ENCODE results near the gene FGFR2. TPM values are rescaled to one million over a fixed set of nuclear protein-coding genes. Genes with fewer than 3 reads are reported as not detected.

The FGFR2 gene
- total and polyA plus RNA-seq, 2 experiments from 2014 or later: 41.3 to 90.4 TPM

DNA sequence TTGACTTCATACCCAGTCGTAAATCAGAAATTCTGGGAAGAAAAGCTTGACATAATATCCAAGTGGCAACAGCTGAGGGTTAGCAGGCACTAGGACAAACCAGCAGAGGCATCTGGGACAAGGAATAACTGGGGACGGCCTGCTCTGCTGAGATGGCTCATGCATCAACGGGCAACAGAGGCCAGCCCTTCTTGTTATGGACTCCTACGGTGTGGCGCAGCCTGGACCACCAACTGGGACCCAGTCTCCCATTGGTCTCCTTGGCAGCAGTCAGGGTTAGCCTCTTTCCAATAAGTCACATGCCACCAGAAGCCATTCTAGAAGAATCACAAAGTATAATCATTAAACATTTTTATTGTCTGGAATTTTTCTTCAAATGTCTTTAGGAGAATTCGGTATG, 15.0 kb downstream of the FGFR2 start:
- TF ChIP-seq, protein P1, sequence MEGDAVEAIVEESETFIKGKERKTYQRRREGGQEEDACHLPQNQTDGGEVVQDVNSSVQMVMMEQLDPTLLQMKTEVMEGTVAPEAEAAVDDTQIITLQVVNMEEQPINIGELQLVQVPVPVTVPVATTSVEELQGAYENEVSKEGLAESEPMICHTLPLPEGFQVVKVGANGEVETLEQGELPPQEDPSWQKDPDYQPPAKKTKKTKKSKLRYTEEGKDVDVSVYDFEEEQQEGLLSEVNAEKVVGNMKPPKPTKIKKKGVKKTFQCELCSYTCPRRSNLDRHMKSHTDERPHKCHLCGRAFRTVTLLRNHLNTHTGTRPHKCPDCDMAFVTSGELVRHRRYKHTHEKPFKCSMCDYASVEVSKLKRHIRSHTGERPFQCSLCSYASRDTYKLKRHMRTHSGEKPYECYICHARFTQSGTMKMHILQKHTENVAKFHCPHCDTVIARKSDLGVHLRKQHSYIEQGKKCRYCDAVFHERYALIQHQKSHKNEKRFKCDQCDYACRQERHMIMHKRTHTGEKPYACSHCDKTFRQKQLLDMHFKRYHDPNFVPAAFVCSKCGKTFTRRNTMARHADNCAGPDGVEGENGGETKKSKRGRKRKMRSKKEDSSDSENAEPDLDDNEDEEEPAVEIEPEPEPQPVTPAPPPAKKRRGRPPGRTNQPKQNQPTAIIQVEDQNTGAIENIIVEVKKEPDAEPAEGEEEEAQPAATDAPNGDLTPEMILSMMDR (IDR thresholded peaks at IDR 0.05; ENCODE audit: poor library complexity): no peak
- TF ChIP-seq EZH2phosphoT487 (IDR thresholded peaks at IDR 0.05; ENCODE audit: low read depth, severe bottlenecking, unreplicated experiment) (no peak), EZH2 (IDR thresholded peaks at IDR 0.05; ENCODE audit: borderline replicate concordance) (no peak)
- Histone ChIP-seq H3K4me1 (ENCODE audit: insufficient read depth) (peaks cover 31% of the 10 kb centered on the region), H3K9me2 (replicated peaks; ENCODE audit: insufficient read depth) (no peaks in the 10 kb centered on the region), H3K4me2 (no peak overlapping the region), H4K20me1 (ENCODE audit: insufficient read depth, poor library complexity, severe bottlenecking) (peaks cover 77% of the 10 kb centered on the region), H3K27me3 (no peaks in the 10 kb centered on the region), H3K36me3 (replicated peaks; ENCODE audit: insufficient read depth, low read depth) (no peaks in the 10 kb centered on the region), H3K9me3 (ENCODE audit: low read depth) (no peaks in the 10 kb centered on the region), H3K4me3 (no peak overlapping the region), H2AFZ (no peak overlapping the region), H3K27ac (no peak overlapping the region), H3K79me2 (peaks cover 95% of the 10 kb centered on the region)
- DNase-seq (ENCODE audit: low spot score): no peak
- 94% methylated on average over 6 of the region's 6 CpGs for WGBS (ENCODE audit: low lambda C conversion rate, missing lambda C conversion rate)

DNA sequence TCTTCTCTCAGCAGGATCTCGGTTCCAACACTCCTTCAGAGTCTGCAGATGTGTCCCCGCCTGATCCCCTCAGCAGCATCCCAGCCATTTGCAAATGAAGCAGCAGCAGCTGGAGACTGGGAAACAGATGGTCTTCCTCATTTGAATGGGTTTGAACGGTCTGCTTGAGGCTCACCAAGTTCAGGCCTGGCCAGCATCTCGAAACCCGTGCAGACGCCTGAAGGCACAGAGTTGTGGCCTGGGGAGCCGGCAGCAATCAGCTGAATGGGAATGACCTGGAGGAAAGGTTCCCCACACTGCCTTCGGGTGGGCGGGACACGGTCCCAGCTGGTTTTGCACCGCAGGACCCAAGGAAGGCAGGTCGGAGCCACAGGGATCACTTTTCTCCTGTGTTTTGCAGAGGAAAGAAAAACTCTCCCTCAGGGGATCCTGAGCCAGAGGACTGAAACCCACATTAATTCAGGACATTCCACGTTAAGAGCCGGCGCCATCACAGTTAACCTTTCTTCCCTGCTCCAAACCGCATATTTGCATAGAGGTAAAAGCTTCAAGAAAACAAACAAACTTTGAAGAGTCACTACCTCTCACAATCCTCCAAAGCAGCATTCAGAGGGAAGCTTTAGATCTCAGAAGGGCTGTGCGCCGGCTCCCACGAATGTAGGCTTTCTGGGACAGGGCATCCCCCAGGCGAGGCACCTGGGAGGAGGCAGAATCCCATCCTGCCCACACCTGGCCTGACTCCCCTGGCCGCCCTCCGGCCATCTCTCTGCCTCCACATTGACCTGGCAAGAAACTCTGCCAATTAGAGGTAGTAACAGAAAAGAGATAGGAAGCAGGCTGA, 17.7 kb downstream of the FGFR2 start:
- Histone ChIP-seq H2AFZ (no peak overlapping the region), H3K79me2 (peaks cover 92% of the 10 kb centered on the region), H3K27me3 (no peaks in the 10 kb centered on the region), H3K4me2 (peak overlapping the region; percentile 68), H4K20me1 (ENCODE audit: insufficient read depth, poor library complexity, severe bottlenecking) (peaks cover 72% of the 10 kb centered on the region), H3K36me3 (replicated peaks; ENCODE audit: insufficient read depth, low read depth) (no peaks in the 10 kb centered on the region), H3K9me2 (replicated peaks; ENCODE audit: insufficient read depth) (no peaks in the 10 kb centered on the region), H3K4me3 (no peak overlapping the region), H3K27ac (peak overlapping the region; percentile 81), H3K4me1 (ENCODE audit: insufficient read depth) (peaks cover 39% of the 10 kb centered on the region), H3K9me3 (ENCODE audit: low read depth) (no peaks in the 10 kb centered on the region)
- DNase-seq (ENCODE audit: low spot score): no peak
- TF ChIP-seq EZH2 (IDR thresholded peaks at IDR 0.05; ENCODE audit: borderline replicate concordance) (no peak), EZH2phosphoT487 (IDR thresholded peaks at IDR 0.05; ENCODE audit: low read depth, severe bottlenecking, unreplicated experiment) (no peak)
- TF ChIP-seq, protein P1 (IDR thresholded peaks at IDR 0.05; ENCODE audit: poor library complexity): no peak
- 34% methylated on average over 22 of the region's 22 CpGs for WGBS (ENCODE audit: low lambda C conversion rate, missing lambda C conversion rate)

DNA sequence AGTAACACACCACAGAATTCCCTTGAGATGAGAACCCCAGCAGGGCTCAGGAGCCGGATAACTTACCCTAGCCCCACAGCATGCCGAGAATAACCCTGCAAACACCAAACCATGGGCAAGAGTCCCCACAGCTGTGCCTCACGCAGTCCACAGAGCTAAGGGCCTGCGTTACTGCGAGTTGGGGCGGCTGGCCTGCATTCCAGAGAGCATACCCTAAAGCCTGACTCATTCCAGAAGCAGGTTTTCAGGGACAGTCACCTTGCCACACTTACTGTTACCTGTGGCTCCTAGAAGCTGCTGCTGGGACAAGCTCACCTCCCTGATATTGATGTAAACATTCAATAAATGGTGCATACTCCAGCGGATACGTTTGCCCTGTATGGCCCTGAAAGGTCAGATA, 18.6 kb downstream of the FGFR2 start:
- Histone ChIP-seq H4K20me1 (ENCODE audit: insufficient read depth, poor library complexity, severe bottlenecking) (peaks cover 76% of the 10 kb centered on the region), H2AFZ (no peak overlapping the region), H3K9me3 (ENCODE audit: low read depth) (no peaks in the 10 kb centered on the region), H3K27me3 (no peaks in the 10 kb centered on the region), H3K79me2 (peaks cover 93% of the 10 kb centered on the region), H3K4me2 (peak overlapping the region; percentile 68), H3K4me3 (no peak overlapping the region), H3K4me1 (ENCODE audit: insufficient read depth) (peaks cover 47% of the 10 kb centered on the region), H3K27ac (peak overlapping the region; percentile 81), H3K36me3 (replicated peaks; ENCODE audit: insufficient read depth, low read depth) (no peaks in the 10 kb centered on the region), H3K9me2 (replicated peaks; ENCODE audit: insufficient read depth) (no peaks in the 10 kb centered on the region)
- peak; percentile 60 for DNase-seq (ENCODE audit: low spot score)
- WGBS (ENCODE audit: low lambda C conversion rate, missing lambda C conversion rate): 56% methylated on average over 8 of the region's 8 CpGs
- no peak for TF ChIP-seq EZH2phosphoT487 (IDR thresholded peaks at IDR 0.05; ENCODE audit: low read depth, severe bottlenecking, unreplicated experiment)
- no peak for TF ChIP-seq EZH2 (IDR thresholded peaks at IDR 0.05; ENCODE audit: borderline replicate concordance)
- TF ChIP-seq, protein P1 (IDR thresholded peaks at IDR 0.05; ENCODE audit: poor library complexity): no peak
